ENCODE data around the gene RAPGEF5.

RAPGEF5 gene

DNA sequence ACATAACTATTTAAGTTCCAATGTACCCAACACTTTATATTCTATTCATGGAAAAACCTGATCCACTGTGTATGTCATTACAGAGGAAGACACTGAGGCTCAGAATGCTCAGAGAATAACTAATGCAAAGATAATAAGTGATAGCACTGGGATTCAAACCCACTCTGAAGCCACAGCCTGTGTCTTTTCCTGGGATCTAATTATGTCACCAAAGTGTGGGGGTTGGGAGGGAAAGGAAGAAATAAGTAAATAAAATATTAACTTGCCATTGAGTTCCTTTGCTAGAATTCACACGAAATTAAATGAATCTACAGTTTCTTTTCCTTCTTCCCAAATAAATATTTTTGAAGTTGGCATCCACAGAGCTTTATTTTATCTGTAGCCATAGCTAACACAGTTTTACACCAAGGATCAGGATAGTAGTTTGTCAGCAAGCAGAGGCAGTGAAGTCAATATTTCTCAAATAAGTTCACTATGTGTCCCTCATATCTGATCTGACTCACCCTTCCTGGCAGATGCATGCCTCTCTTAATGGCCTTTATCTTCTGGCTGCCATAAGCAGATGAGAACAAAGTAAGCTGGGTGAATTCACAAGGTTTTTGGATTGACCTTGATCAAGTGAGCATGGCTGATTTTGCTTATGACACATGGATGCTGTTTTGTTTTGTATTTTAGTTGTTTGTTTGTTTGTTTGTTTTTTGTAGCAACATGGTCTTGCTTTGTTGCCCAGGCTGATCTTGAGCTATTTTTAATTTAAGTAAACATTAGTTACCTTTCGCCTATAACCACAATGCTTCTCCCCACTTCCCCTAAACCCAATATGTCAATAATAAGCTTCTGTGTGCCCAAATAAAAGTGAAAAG, 6.3 kb downstream of the RAPGEF5 start:
- Histone ChIP-seq H3K4me3 (ENCODE audit: insufficient read depth, low read depth, low read length) (no peak overlapping the region), H3K36me3 (ENCODE audit: control insufficient read depth, insufficient read depth, low read length) (no peaks in the 10 kb centered on the region), H3K27ac (ENCODE audit: insufficient read depth, low read depth, low read length, poor library complexity, severe bottlenecking) (no peak overlapping the region), H3K27me3 (ENCODE audit: control insufficient read depth, insufficient read depth, low read length, poor library complexity, severe bottlenecking) (peaks cover 7% of the 10 kb centered on the region), H3K9me3 (ENCODE audit: control insufficient read depth, low read length) (no peaks in the 10 kb centered on the region), H3K4me1 (ENCODE audit: control insufficient read depth, insufficient read depth, low read length) (no peaks in the 10 kb centered on the region)
- 81 to 88% methylated on average over 2 of the region's 2 CpGs for WGBS, 2 experiments

DNA sequence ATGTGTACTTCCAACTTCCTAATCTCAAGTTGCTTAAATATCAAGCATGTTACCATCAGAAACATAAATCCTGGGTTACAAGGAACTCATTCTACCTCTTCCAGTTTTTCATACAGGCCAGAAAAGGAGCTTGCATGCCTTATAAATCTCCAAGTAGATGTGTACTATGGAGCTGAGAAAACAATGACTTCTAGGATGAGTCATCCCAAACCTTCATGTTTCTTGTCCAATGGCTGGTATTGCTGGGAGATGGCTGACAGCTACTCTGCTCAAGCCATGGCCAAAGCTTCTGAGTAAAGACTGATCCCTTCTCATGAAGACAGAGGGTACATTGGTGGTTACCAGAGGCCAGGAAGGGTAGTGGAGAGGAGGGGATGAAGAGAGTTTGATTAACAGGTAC, 8.6 kb downstream of the RAPGEF5 start:
- H3K36me3 ChIP-seq (ENCODE audit: control insufficient read depth, insufficient read depth, low read length), result no peaks in the 10 kb centered on the region
- H3K27me3 ChIP-seq (ENCODE audit: control insufficient read depth, insufficient read depth, low read length, poor library complexity, severe bottlenecking), result no peaks in the 10 kb centered on the region
- H3K4me3 ChIP-seq (ENCODE audit: insufficient read depth, low read depth, low read length), result no peak overlapping the region
- no peaks in the 10 kb centered on the region for H3K9me3 ChIP-seq (ENCODE audit: control insufficient read depth, low read length)
- H3K27ac ChIP-seq (ENCODE audit: insufficient read depth, low read depth, low read length, poor library complexity, severe bottlenecking), result no peak overlapping the region
- H3K4me1 ChIP-seq (ENCODE audit: control insufficient read depth, insufficient read depth, low read length), result no peaks in the 10 kb centered on the region

DNA sequence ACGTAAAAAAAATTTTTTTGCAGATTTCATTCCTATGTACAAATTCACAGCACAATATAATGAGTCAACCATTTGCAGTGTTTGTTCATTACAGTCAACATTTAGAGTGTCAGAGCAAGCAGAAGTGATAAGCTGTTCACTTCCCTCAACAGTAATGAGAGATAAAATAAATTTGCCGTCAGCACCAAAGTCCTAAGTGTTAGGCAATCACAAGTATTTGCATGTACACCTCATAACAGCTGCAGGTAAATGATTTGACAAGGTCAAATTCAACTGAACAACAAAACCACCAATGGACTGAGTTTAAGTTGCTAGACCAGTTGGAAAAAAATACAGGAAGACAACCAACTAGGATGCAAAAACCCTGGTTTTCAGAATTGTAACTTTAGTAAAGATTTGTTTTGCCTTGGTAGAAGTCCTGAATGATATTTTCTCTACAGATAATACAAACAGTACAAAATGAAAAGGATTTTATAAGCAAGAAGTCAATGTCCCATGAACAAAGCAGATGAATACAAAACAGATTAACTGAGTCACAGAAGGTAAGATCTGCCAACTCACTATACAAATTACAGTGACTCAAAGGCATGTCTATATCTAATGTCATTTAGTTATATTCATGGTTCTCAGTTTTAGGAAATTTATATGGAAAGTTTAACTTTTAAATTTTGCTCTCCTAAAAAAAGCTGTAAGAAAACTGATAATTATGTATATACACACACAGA, 10.4 kb downstream of the RAPGEF5 start:
- H3K4me3 ChIP-seq (ENCODE audit: insufficient read depth, low read depth, low read length), result no peak overlapping the region
- no peaks in the 10 kb centered on the region for H3K9me3 ChIP-seq (ENCODE audit: control insufficient read depth, low read length)
- H3K4me1 ChIP-seq (ENCODE audit: control insufficient read depth, insufficient read depth, low read length), result no peaks in the 10 kb centered on the region
- H3K27ac ChIP-seq (ENCODE audit: insufficient read depth, low read depth, low read length, poor library complexity, severe bottlenecking), result no peak overlapping the region
- WGBS, 2 experiments, result 93 to 98% methylated on average over 2 of the region's 2 CpGs
- no peaks in the 10 kb centered on the region for H3K36me3 ChIP-seq (ENCODE audit: control insufficient read depth, insufficient read depth, low read length)
- no peaks in the 10 kb centered on the region for H3K27me3 ChIP-seq (ENCODE audit: control insufficient read depth, insufficient read depth, low read length, poor library complexity, severe bottlenecking)

GRCh38 chr7:22344655-22345054, 12.3 kb downstream of the RAPGEF5 start:
- no peaks in the 10 kb centered on the region for H3K27me3 ChIP-seq (ENCODE audit: control insufficient read depth, insufficient read depth, low read length, poor library complexity, severe bottlenecking)
- no peak overlapping the region for H3K4me3 ChIP-seq (ENCODE audit: insufficient read depth, low read depth, low read length)
- no peak overlapping the region for H3K27ac ChIP-seq (ENCODE audit: insufficient read depth, low read depth, low read length, poor library complexity, severe bottlenecking)
- no peaks in the 10 kb centered on the region for H3K4me1 ChIP-seq (ENCODE audit: control insufficient read depth, insufficient read depth, low read length)
- no peaks in the 10 kb centered on the region for H3K36me3 ChIP-seq (ENCODE audit: control insufficient read depth, insufficient read depth, low read length)
- 90 to 93% methylated on average over 3 of the region's 3 CpGs for WGBS, 2 experiments
- no peaks in the 10 kb centered on the region for H3K9me3 ChIP-seq (ENCODE audit: control insufficient read depth, low read length)

DNA sequence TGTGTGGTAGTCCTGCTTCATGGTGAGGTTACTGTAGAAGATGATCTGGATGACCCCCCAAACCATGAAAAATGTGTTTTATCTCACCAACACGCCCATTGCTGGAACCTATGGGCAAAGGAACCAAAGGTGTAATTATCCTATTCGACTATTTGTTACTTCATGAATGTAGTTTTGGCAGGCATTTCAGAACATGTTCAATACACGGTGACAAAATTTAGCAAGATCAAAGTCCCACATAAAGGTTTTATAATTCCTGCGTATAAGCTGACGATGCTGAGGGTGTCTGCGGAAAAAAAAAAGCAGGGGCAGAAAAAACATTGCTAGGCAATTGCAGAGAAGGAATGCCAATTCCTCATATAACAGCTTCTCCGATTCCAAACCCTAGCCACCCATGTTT, 13.3 kb downstream of the RAPGEF5 start:
- no peaks in the 10 kb centered on the region for H3K36me3 ChIP-seq (ENCODE audit: control insufficient read depth, insufficient read depth, low read length)
- H3K9me3 ChIP-seq (ENCODE audit: control insufficient read depth, low read length), result no peaks in the 10 kb centered on the region
- WGBS, 2 experiments, result 92 to 95% methylated on average over 7 of the region's 7 CpGs
- no peaks in the 10 kb centered on the region for H3K4me1 ChIP-seq (ENCODE audit: control insufficient read depth, insufficient read depth, low read length)
- no peak overlapping the region for H3K4me3 ChIP-seq (ENCODE audit: insufficient read depth, low read depth, low read length)
- H3K27ac ChIP-seq (ENCODE audit: insufficient read depth, low read depth, low read length, poor library complexity, severe bottlenecking), result no peak overlapping the region
- H3K27me3 ChIP-seq (ENCODE audit: control insufficient read depth, insufficient read depth, low read length, poor library complexity, severe bottlenecking), result no peaks in the 10 kb centered on the region

DNA sequence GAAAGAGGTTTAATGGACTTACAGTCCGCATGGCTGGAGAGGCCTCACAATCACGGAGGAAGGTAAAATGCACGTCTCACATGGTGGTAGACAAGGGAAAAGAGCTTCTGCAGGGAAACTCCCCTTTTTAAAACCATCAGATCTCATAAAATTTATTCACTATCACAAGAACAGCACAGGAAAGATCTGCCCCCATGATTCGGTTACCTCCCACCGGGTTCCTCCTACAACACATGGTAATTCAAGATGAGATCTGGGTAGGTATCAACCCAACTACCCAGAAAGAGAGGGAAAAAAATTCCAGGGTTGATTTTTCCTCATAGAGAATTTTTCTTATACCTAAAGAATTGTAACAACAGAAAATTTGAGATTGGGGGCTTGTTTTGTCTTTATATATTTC, 13.9 kb downstream of the RAPGEF5 start:
- WGBS, 2 experiments, result 88 to 92% methylated on average over 5 of the region's 5 CpGs
- Histone ChIP-seq H3K9me3 (ENCODE audit: control insufficient read depth, low read length) (no peaks in the 10 kb centered on the region), H3K4me3 (ENCODE audit: insufficient read depth, low read depth, low read length) (no peak overlapping the region), H3K27me3 (ENCODE audit: control insufficient read depth, insufficient read depth, low read length, poor library complexity, severe bottlenecking) (no peaks in the 10 kb centered on the region), H3K27ac (ENCODE audit: insufficient read depth, low read depth, low read length, poor library complexity, severe bottlenecking) (no peak overlapping the region), H3K4me1 (ENCODE audit: control insufficient read depth, insufficient read depth, low read length) (no peaks in the 10 kb centered on the region), H3K36me3 (ENCODE audit: control insufficient read depth, insufficient read depth, low read length) (no peaks in the 10 kb centered on the region)

GRCh38 chr7:22339725-22340390, 17.1 kb downstream of the RAPGEF5 start:
- WGBS, 2 experiments, result 94 to 96% methylated on average over 2 of the region's 2 CpGs
- H3K27me3 ChIP-seq (ENCODE audit: control insufficient read depth, insufficient read depth, low read length, poor library complexity, severe bottlenecking), result no peaks in the 10 kb centered on the region
- H3K4me3 ChIP-seq (ENCODE audit: insufficient read depth, low read depth, low read length), result no peak overlapping the region
- H3K27ac ChIP-seq (ENCODE audit: insufficient read depth, low read depth, low read length, poor library complexity, severe bottlenecking), result no peak overlapping the region
- no peaks in the 10 kb centered on the region for H3K4me1 ChIP-seq (ENCODE audit: control insufficient read depth, insufficient read depth, low read length)
- H3K36me3 ChIP-seq (ENCODE audit: control insufficient read depth, insufficient read depth, low read length), result no peaks in the 10 kb centered on the region
- no peaks in the 10 kb centered on the region for H3K9me3 ChIP-seq (ENCODE audit: control insufficient read depth, low read length)

- no peak overlapping the region for H3K27ac ChIP-seq (ENCODE audit: insufficient read depth, low read depth, low read length, poor library complexity, severe bottlenecking)
- no peaks in the 10 kb centered on the region for H3K36me3 ChIP-seq (ENCODE audit: control insufficient read depth, insufficient read depth, low read length)
- WGBS, 2 experiments, result 91 to 93% methylated on average over 7 of the region's 7 CpGs
- H3K27me3 ChIP-seq (ENCODE audit: control insufficient read depth, insufficient read depth, low read length, poor library complexity, severe bottlenecking), result no peaks in the 10 kb centered on the region
- H3K4me1 ChIP-seq (ENCODE audit: control insufficient read depth, insufficient read depth, low read length), result no peaks in the 10 kb centered on the region
- H3K4me3 ChIP-seq (ENCODE audit: insufficient read depth, low read depth, low read length), result no peak overlapping the region
- H3K9me3 ChIP-seq (ENCODE audit: control insufficient read depth, low read length), result no peaks in the 10 kb centered on the region
These were observed 18.1 kb downstream of the RAPGEF5 start for GRCh38 chr7:22338877-22339276.

DNA sequence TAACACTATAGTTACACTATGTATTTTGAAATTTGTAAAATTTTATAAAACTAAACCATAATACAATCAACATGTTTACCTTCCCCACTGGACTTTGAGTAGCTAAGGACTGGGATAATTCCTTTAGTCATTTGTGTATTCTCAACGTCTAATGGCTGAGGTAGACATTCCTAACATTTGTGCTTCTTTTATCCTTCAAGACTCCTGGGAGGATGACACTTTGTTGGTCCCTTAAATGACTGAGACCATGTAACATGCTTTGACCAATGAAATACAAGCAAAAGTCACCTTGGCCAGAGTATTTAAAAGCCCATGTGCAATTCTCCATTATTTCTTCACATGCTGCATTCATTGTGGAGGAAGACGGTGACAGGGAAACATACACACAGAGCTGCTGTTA, 18.5 kb downstream of the RAPGEF5 start:
- Histone ChIP-seq H3K36me3 (ENCODE audit: control insufficient read depth, insufficient read depth, low read length) (no peaks in the 10 kb centered on the region), H3K27ac (ENCODE audit: insufficient read depth, low read depth, low read length, poor library complexity, severe bottlenecking) (no peak overlapping the region), H3K9me3 (ENCODE audit: control insufficient read depth, low read length) (no peaks in the 10 kb centered on the region), H3K4me3 (ENCODE audit: insufficient read depth, low read depth, low read length) (no peak overlapping the region), H3K4me1 (ENCODE audit: control insufficient read depth, insufficient read depth, low read length) (no peaks in the 10 kb centered on the region), H3K27me3 (ENCODE audit: control insufficient read depth, insufficient read depth, low read length, poor library complexity, severe bottlenecking) (no peaks in the 10 kb centered on the region)
- 71 to 82% methylated on average over 2 of the region's 2 CpGs for WGBS, 2 experiments

DNA sequence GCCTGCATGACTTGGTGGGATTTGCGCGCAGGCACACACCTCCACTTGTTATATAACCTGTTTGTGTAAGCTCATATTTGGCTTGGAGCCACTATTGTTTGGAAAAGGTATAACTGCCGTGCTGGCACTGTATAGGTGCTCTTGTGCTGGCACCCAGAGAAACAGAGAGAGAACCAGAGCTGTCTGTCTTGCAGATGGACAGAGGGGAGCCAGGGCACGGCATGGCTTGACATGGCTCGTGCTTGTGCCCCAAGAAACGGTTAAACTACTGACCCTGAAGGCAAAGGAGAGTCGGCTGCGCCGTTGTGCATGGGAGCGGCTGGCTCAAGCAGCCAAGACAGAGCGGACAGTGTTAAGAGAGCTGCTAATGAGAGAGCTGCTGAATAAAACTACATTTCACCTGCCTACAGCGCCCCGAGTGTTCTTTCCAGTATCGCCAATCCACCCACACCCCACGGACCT, 23.2 kb downstream of the RAPGEF5 start:
- H3K36me3 ChIP-seq (ENCODE audit: control insufficient read depth, insufficient read depth, low read length), result no peaks in the 10 kb centered on the region

More for the DNA sequence above, 23.2 kb downstream of the RAPGEF5 start:
- Histone ChIP-seq H3K27ac (ENCODE audit: insufficient read depth, low read depth, low read length, poor library complexity, severe bottlenecking) (no peak overlapping the region), H3K4me1 (ENCODE audit: control insufficient read depth, insufficient read depth, low read length) (no peaks in the 10 kb centered on the region), H3K4me3 (ENCODE audit: insufficient read depth, low read depth, low read length) (no peak overlapping the region), H3K27me3 (ENCODE audit: control insufficient read depth, insufficient read depth, low read length, poor library complexity, severe bottlenecking) (no peaks in the 10 kb centered on the region), H3K9me3 (ENCODE audit: control insufficient read depth, low read length) (no peaks in the 10 kb centered on the region)
- WGBS, 2 experiments, result 87% methylated on average over 15 of the region's 15 CpGs

All from ectodermal cell (in vitro differentiated cells).